ENCODE results near the gene MDP1.

MDP1 gene

GRCh38 chr14:24190416-24190815 is 25.4 kb downstream of the MDP1 start:
- no peaks in the 10 kb centered on the region for H3K36me3 ChIP-seq (ENCODE audit: insufficient read depth)
- peaks cover 23% of the 10 kb centered on the region for H3K4me1 ChIP-seq (ENCODE audit: low read depth, poor library complexity, severe bottlenecking)
- peaks cover 7% of the 10 kb centered on the region; the same call in 1 of the 2 replicates for H3K79me2 ChIP-seq (ENCODE audit: insufficient read depth, low read depth)
- H2AFZ ChIP-seq (ENCODE audit: low read depth): no peak overlapping the region
- no peak overlapping the region for H3K27ac ChIP-seq
- H3K4me2 ChIP-seq: no peak overlapping the region
- TF ChIP-seq CTCF (conservative IDR thresholded peaks at IDR 0.05; ENCODE audit: low read depth, low read length): no peak
- H3K4me3 ChIP-seq (IDR thresholded peaks at IDR 0.05; ENCODE audit: insufficient read depth, low read depth, low read length): no peak overlapping the region
- H3K9ac ChIP-seq: no peak overlapping the region
- no peaks in the 10 kb centered on the region for H4K20me1 ChIP-seq (ENCODE audit: insufficient read depth)
- H3K27me3 ChIP-seq (ENCODE audit: insufficient read depth, low read depth): no peaks in the 10 kb centered on the region

GRCh38 chr14:24189460-24189859 is 26.4 kb downstream of the MDP1 start:
- Histone ChIP-seq H3K27ac (no peak overlapping the region), H3K27me3 (ENCODE audit: insufficient read depth, low read depth) (no peaks in the 10 kb centered on the region), H3K36me3 (ENCODE audit: insufficient read depth) (no peaks in the 10 kb centered on the region), H4K20me1 (ENCODE audit: insufficient read depth) (no peaks in the 10 kb centered on the region), H2AFZ (ENCODE audit: low read depth) (no peak overlapping the region), H3K4me2 (peak overlapping the region; percentile 60), H3K4me3 (IDR thresholded peaks at IDR 0.05; ENCODE audit: insufficient read depth, low read depth, low read length) (no peak overlapping the region), H3K4me1 (ENCODE audit: low read depth, poor library complexity, severe bottlenecking) (peaks cover 20% of the 10 kb centered on the region), H3K79me2 (ENCODE audit: insufficient read depth, low read depth) (peaks cover 7% of the 10 kb centered on the region; the same call in 1 of the 2 replicates), H3K9ac (no peak overlapping the region)
- TF ChIP-seq CTCF (conservative IDR thresholded peaks at IDR 0.05; ENCODE audit: low read depth, low read length): no peak

GRCh38 chr14:24189059-24189375 is 26.8 kb downstream of the MDP1 start:
- no peak for TF ChIP-seq CTCF (conservative IDR thresholded peaks at IDR 0.05; ENCODE audit: low read depth, low read length)
- Histone ChIP-seq H3K79me2 (ENCODE audit: insufficient read depth, low read depth) (peaks cover 7% of the 10 kb centered on the region; the same call in 1 of the 2 replicates), H3K27me3 (ENCODE audit: insufficient read depth, low read depth) (no peaks in the 10 kb centered on the region), H3K27ac (no peak overlapping the region), H3K36me3 (ENCODE audit: insufficient read depth) (no peaks in the 10 kb centered on the region), H4K20me1 (ENCODE audit: insufficient read depth) (no peaks in the 10 kb centered on the region), H3K4me1 (ENCODE audit: low read depth, poor library complexity, severe bottlenecking) (peaks cover 15% of the 10 kb centered on the region), H2AFZ (ENCODE audit: low read depth) (peak overlapping the region; percentile 36; the same call in 1 of the 2 replicates), H3K9ac (no peak overlapping the region), H3K4me3 (IDR thresholded peaks at IDR 0.05; ENCODE audit: insufficient read depth, low read depth, low read length) (no peak overlapping the region), H3K4me2 (peak overlapping the region; percentile 60)

GRCh38 chr14:24188251-24189058 is 27.4 kb downstream of the MDP1 start, which contains the start of gene IPO4:
Gene IPO4, minus strand, starts transcription at chr14:24188816. Its CDS starts 29 bp downstream, at chr14:24188787.
- Histone ChIP-seq H3K4me2 (peak within 1 kb of the TSS; percentile 60), H3K79me2 (ENCODE audit: insufficient read depth, low read depth) (peaks cover 7% of the 10 kb centered on the region; the same call in 1 of the 2 replicates), H3K4me1 (ENCODE audit: low read depth, poor library complexity, severe bottlenecking) (peaks cover 14% of the 10 kb centered on the region), H3K27me3 (ENCODE audit: insufficient read depth, low read depth) (no peaks in the 10 kb centered on the region), H3K36me3 (ENCODE audit: insufficient read depth) (no peaks in the 10 kb centered on the region), H3K27ac (peak within 1 kb of the TSS; percentile 70), H2AFZ (ENCODE audit: low read depth) (peak within 1 kb of the TSS; percentile 36; the same call in 1 of the 2 replicates), H3K4me3 (IDR thresholded peaks at IDR 0.05; ENCODE audit: insufficient read depth, low read depth, low read length) (no peak within 1 kb of the TSS), H3K9ac (peak within 1 kb of the TSS; percentile 67), H4K20me1 (ENCODE audit: insufficient read depth) (no peaks in the 10 kb centered on the region)
- TF ChIP-seq CTCF (conservative IDR thresholded peaks at IDR 0.05; ENCODE audit: low read depth, low read length): no peak

All from KMS-11 (cell line).